Peyer's patch (tissue), 4 donors: Measurements from ENCODE around the gene RABL6.

Experiments used
- POLR2A ChIP-seq, 2 donors: fragments of 450-650 bp; IDR thresholded peaks; one replicate each; pipeline ENCODE4 v1.5.1; 2017; ENCODE audit warnings: antibody characterized with exemption in 2 of 2, mild to moderate bottlenecking in 2 of 2, moderate library complexity in 2 of 2
- TF ChIP-seq, protein P1 (sequence below), 6 experiments: fragments of 450-650 bp in 4 of 6; fragments of 200-600 bp in 2 of 6; sonication (generic) in 1 of 6; IDR thresholded peaks; one replicate each; pipeline ENCODE4 v1.5.1; 2017 to 2019; ENCODE audit warnings: antibody characterized with exemption in 6 of 6, mild to moderate bottlenecking in 3 of 6, moderate library complexity in 1 of 6

DNA sequence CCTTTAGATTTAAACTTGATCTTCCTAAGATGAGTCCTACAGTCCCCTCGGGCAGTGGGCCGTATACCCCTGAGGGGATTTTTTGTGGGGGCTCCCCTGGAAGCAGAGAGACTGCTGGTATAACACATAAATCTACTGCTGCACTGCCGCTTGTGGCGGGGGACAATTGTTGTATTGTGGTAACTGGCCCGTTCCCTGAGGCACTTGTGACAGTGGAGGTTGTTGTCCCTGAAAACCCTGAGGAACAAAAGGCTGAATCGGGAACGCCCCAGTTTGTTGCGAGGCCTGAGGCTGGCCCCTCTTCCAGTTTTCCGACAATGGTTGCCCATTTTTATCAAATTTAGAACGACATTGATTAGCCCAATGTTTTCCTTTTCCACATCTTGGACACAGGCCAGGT is 21.3 kb upstream of the RABL6 start:
- TF ChIP-seq, protein P1, sequence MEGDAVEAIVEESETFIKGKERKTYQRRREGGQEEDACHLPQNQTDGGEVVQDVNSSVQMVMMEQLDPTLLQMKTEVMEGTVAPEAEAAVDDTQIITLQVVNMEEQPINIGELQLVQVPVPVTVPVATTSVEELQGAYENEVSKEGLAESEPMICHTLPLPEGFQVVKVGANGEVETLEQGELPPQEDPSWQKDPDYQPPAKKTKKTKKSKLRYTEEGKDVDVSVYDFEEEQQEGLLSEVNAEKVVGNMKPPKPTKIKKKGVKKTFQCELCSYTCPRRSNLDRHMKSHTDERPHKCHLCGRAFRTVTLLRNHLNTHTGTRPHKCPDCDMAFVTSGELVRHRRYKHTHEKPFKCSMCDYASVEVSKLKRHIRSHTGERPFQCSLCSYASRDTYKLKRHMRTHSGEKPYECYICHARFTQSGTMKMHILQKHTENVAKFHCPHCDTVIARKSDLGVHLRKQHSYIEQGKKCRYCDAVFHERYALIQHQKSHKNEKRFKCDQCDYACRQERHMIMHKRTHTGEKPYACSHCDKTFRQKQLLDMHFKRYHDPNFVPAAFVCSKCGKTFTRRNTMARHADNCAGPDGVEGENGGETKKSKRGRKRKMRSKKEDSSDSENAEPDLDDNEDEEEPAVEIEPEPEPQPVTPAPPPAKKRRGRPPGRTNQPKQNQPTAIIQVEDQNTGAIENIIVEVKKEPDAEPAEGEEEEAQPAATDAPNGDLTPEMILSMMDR (IDR thresholded peaks at IDR 0.05) = no peak
- no peak for TF ChIP-seq POLR2A (IDR thresholded peaks at IDR 0.05)
